ENCODE results near the gene ZNF680.
"Not testable (repeated sequence)": the region's sequence is repeated elsewhere in the genome, so short reads cannot be mapped to it uniquely, and the experiment has no call there.

Gene ZNF680

GRCh38 chr7:64581391-64581790, 18.5 kb upstream of the ZNF680 start:
- Histone ChIP-seq H3K4me2 (ENCODE audit: insufficient read depth, low read length, poor library complexity, severe bottlenecking) (no peak overlapping the region), H3K18ac (ENCODE audit: low read length) (no peak overlapping the region), H2BK5ac (ENCODE audit: low read length) (no peak overlapping the region), H4K8ac (ENCODE audit: low read depth, low read length) (no peak overlapping the region), H4K91ac (ENCODE audit: low read depth, low read length, poor library complexity) (no peak overlapping the region), H3K4me3 (ENCODE audit: low read length in 2 of 2) (no peak overlapping the region), H2BK120ac (ENCODE audit: low read depth, low read length) (no peak overlapping the region), H3K4me1 (ENCODE audit: control insufficient read depth in 2 of 2, insufficient read depth in 1 of 2, low read depth in 1 of 2, low read length in 2 of 2) (no peaks in the 10 kb centered on the region), H3K27me3 (ENCODE audit: control insufficient read depth in 3 of 3, insufficient read depth in 3 of 3, low read depth in 1 of 3, low read length in 3 of 3) (peaks cover 0 to 2% (median 0%) of the 10 kb centered on the region in 3 experiments), H2BK12ac (ENCODE audit: low read length) (no peak overlapping the region), H3K9ac (ENCODE audit: low read depth, low read length, poor library complexity) (no peak overlapping the region), H3K36me3 (replicated peaks in 1 of 2; ENCODE audit: control insufficient read depth in 2 of 2, insufficient read depth in 2 of 2, low read length in 2 of 2) (no peaks in the 10 kb centered on the region), H3K27ac (replicated peaks; ENCODE audit: low read length) (no peak overlapping the region), H2BK15ac (ENCODE audit: low read length) (no peak overlapping the region), H3K79me1 (ENCODE audit: low read depth, low read length) (no peaks in the 10 kb centered on the region), H2AFZ (ENCODE audit: low read length) (no peak overlapping the region), H3K23ac (ENCODE audit: low read depth, low read length, poor library complexity) (no peak overlapping the region), H3K9me3 (replicated peaks in 1 of 2; ENCODE audit: control insufficient read depth in 2 of 2, insufficient read depth in 1 of 2, low read depth in 1 of 2, low read length in 2 of 2) (peaks cover 0 to 11% of the 10 kb centered on the region in 2 donors), H2AK5ac (ENCODE audit: low read depth, low read length) (no peak overlapping the region), H3K4ac (ENCODE audit: low read length) (no peak overlapping the region), H3K14ac (ENCODE audit: low read length) (no peak overlapping the region)
- DNase-seq (ENCODE audit: low spot score) = no peak
- WGBS, 2 donors (ENCODE audit: extremely low coverage in 2 of 2, insufficient read length in 2 of 2, insufficient replicate concordance in 1 of 2) = no CpG with 5 or more reads among the region's 2 CpGs

GRCh38 chr7:64574540-64575099, 11.7 kb upstream of the ZNF680 start:
- no peaks in the 10 kb centered on the region for H3K79me1 ChIP-seq (ENCODE audit: low read depth, low read length)
- H2BK12ac ChIP-seq (ENCODE audit: low read length) = no peak overlapping the region
- no peak overlapping the region for H3K4me2 ChIP-seq (ENCODE audit: insufficient read depth, low read length, poor library complexity, severe bottlenecking)
- H3K14ac ChIP-seq (ENCODE audit: low read length) = no peak overlapping the region
- H2BK5ac ChIP-seq (ENCODE audit: low read length) = no peak overlapping the region
- H3K27me3 ChIP-seq (ENCODE audit: control insufficient read depth in 3 of 3, insufficient read depth in 3 of 3, low read depth in 1 of 3, low read length in 3 of 3) = peaks cover 0 to 2% (median 0%) of the 10 kb centered on the region in 3 experiments
- peaks cover 0 to 17% of the 10 kb centered on the region in 2 donors for H3K9me3 ChIP-seq (replicated peaks in 1 of 2; ENCODE audit: control insufficient read depth in 2 of 2, insufficient read depth in 1 of 2, low read depth in 1 of 2, low read length in 2 of 2)
- WGBS, 2 donors (ENCODE audit: extremely low coverage in 2 of 2, insufficient read length in 2 of 2, insufficient replicate concordance in 1 of 2) = no CpG with 5 or more reads among the region's 20 CpGs
- H3K4me1 ChIP-seq (ENCODE audit: control insufficient read depth in 2 of 2, insufficient read depth in 1 of 2, low read depth in 1 of 2, low read length in 2 of 2) = no peaks in the 10 kb centered on the region
- H3K23ac ChIP-seq (ENCODE audit: low read depth, low read length, poor library complexity) = no peak overlapping the region
- no peak overlapping the region for H2BK15ac ChIP-seq (ENCODE audit: low read length)
- no peak for DNase-seq (ENCODE audit: low spot score)
- H3K4ac ChIP-seq (ENCODE audit: low read length) = no peak overlapping the region
- no peak overlapping the region for H3K9ac ChIP-seq (ENCODE audit: low read depth, low read length, poor library complexity)
- H3K18ac ChIP-seq (ENCODE audit: low read length) = no peak overlapping the region
- peak overlapping the region in 1 of 2 donors; percentile 80 for H3K4me3 ChIP-seq (ENCODE audit: low read length in 2 of 2)
- H4K8ac ChIP-seq (ENCODE audit: low read depth, low read length) = no peak overlapping the region
- H2AK5ac ChIP-seq (ENCODE audit: low read depth, low read length) = no peak overlapping the region
- H4K91ac ChIP-seq (ENCODE audit: low read depth, low read length, poor library complexity) = no peak overlapping the region
- H3K27ac ChIP-seq (replicated peaks; ENCODE audit: low read length) = peak overlapping the region; percentile 39
- no peak overlapping the region for H2BK120ac ChIP-seq (ENCODE audit: low read depth, low read length)
- H3K36me3 ChIP-seq (replicated peaks in 1 of 2; ENCODE audit: control insufficient read depth in 2 of 2, insufficient read depth in 2 of 2, low read length in 2 of 2) = no peaks in the 10 kb centered on the region
- peak overlapping the region; percentile 45 for H2AFZ ChIP-seq (ENCODE audit: low read length)

GRCh38 chr7:64570284-64570605, 7.4 kb upstream of the ZNF680 start:
- not testable (repeated sequence) for H3K23ac ChIP-seq (ENCODE audit: low read depth, low read length, poor library complexity); H3K4ac ChIP-seq (ENCODE audit: low read length); H2AK5ac ChIP-seq (ENCODE audit: low read depth, low read length); H4K8ac ChIP-seq (ENCODE audit: low read depth, low read length); H3K14ac ChIP-seq (ENCODE audit: low read length); DNase-seq (ENCODE audit: low spot score); H4K91ac ChIP-seq (ENCODE audit: low read depth, low read length, poor library complexity); H3K18ac ChIP-seq (ENCODE audit: low read length); H2BK12ac ChIP-seq (ENCODE audit: low read length); H3K36me3 ChIP-seq (replicated peaks in 1 of 2; ENCODE audit: control insufficient read depth in 2 of 2, insufficient read depth in 2 of 2, low read length in 2 of 2); H3K9ac ChIP-seq (ENCODE audit: low read depth, low read length, poor library complexity); H2BK15ac ChIP-seq (ENCODE audit: low read length); H3K79me1 ChIP-seq (ENCODE audit: low read depth, low read length); H2BK5ac ChIP-seq (ENCODE audit: low read length); H3K27ac ChIP-seq (replicated peaks; ENCODE audit: low read length); H2BK120ac ChIP-seq (ENCODE audit: low read depth, low read length); H3K27me3 ChIP-seq (ENCODE audit: control insufficient read depth in 3 of 3, insufficient read depth in 3 of 3, low read depth in 1 of 3, low read length in 3 of 3); H2AFZ ChIP-seq (ENCODE audit: low read length); H3K4me1 ChIP-seq (ENCODE audit: control insufficient read depth in 2 of 2, insufficient read depth in 1 of 2, low read depth in 1 of 2, low read length in 2 of 2)
- Histone ChIP-seq H3K4me2 (ENCODE audit: insufficient read depth, low read length, poor library complexity, severe bottlenecking) (peak overlapping the region; percentile 18), H3K4me3 (ENCODE audit: low read length in 2 of 2) (peak overlapping the region in 1 of 2 donors; percentile 34), H3K9me3 (replicated peaks in 1 of 2; ENCODE audit: control insufficient read depth in 2 of 2, insufficient read depth in 1 of 2, low read depth in 1 of 2, low read length in 2 of 2) (peaks cover 0 to 21% of the 10 kb centered on the region in 2 donors)
- no CpG with 5 or more reads among the region's 30 CpGs for WGBS, 2 donors (ENCODE audit: extremely low coverage in 2 of 2, insufficient read length in 2 of 2, insufficient replicate concordance in 1 of 2)

GRCh38 chr7:64569372-64570283, 6.8 kb upstream of the ZNF680 start:
- not testable (repeated sequence) for H3K4me1 ChIP-seq (ENCODE audit: control insufficient read depth in 2 of 2, insufficient read depth in 1 of 2, low read depth in 1 of 2, low read length in 2 of 2); H2BK5ac ChIP-seq (ENCODE audit: low read length); H4K91ac ChIP-seq (ENCODE audit: low read depth, low read length, poor library complexity); H2BK15ac ChIP-seq (ENCODE audit: low read length); H2BK120ac ChIP-seq (ENCODE audit: low read depth, low read length); H3K79me1 ChIP-seq (ENCODE audit: low read depth, low read length); H3K14ac ChIP-seq (ENCODE audit: low read length); DNase-seq (ENCODE audit: low spot score); H3K36me3 ChIP-seq (replicated peaks in 1 of 2; ENCODE audit: control insufficient read depth in 2 of 2, insufficient read depth in 2 of 2, low read length in 2 of 2); H2AFZ ChIP-seq (ENCODE audit: low read length); H3K9ac ChIP-seq (ENCODE audit: low read depth, low read length, poor library complexity); H2AK5ac ChIP-seq (ENCODE audit: low read depth, low read length); H3K4ac ChIP-seq (ENCODE audit: low read length); H3K23ac ChIP-seq (ENCODE audit: low read depth, low read length, poor library complexity); H2BK12ac ChIP-seq (ENCODE audit: low read length); H3K27me3 ChIP-seq (ENCODE audit: control insufficient read depth in 3 of 3, insufficient read depth in 3 of 3, low read depth in 1 of 3, low read length in 3 of 3); H3K27ac ChIP-seq (replicated peaks; ENCODE audit: low read length); H3K18ac ChIP-seq (ENCODE audit: low read length)
- peak overlapping the region; percentile 43 for H4K8ac ChIP-seq (ENCODE audit: low read depth, low read length)
- peak overlapping the region; percentile 25 for H3K4me2 ChIP-seq (ENCODE audit: insufficient read depth, low read length, poor library complexity, severe bottlenecking)
- H3K9me3 ChIP-seq (replicated peaks in 1 of 2; ENCODE audit: control insufficient read depth in 2 of 2, insufficient read depth in 1 of 2, low read depth in 1 of 2, low read length in 2 of 2) = peaks cover 0 to 18% of the 10 kb centered on the region in 2 donors
- H3K4me3 ChIP-seq (ENCODE audit: low read length in 2 of 2) = peak overlapping the region in 1 of 2 donors; percentile 54
- no CpG with 5 or more reads among the region's 74 CpGs for WGBS, 2 donors (ENCODE audit: extremely low coverage in 2 of 2, insufficient read length in 2 of 2, insufficient replicate concordance in 1 of 2)
